Frontal cortex (tissue), 4 donors: Measurements from ENCODE around the gene CYP3A7. TPM values are rescaled to one million over a fixed set of nuclear protein-coding genes. Genes with fewer than 3 reads are reported as not detected.
"Not testable (repeated sequence)": the region's sequence is repeated elsewhere in the genome, so short reads cannot be mapped to it uniquely, and the experiment has no call there.

Source experiments
- DNase-seq, 2 donors: peaks; one replicate each; pipeline ENCODE4 v3.0.0; 2012; ENCODE audit warnings: low spot score in 2 of 2
- FAIRE-seq: peaks from 2 replicates; lab custom pipeline; 2012; peaks lifted over from hg19 to GRCh38; lab: Jason Lieb, UNC
- small RNA-seq: library from RNA; depleted of rRNA; stranded (forward); fragments of <200 nt; gene quantifications from one replicate; pipeline ENCODE3, GENCODE V24; 2014
- total RNA-seq: library from RNA; depleted of rRNA; stranded (reverse); fragments of >200 nt; gene quantifications from one replicate; pipeline ENCODE4 v1.2.3, GENCODE V29; 2014
- donor health status: control.
- donor health status: control.
- donor health status: control.

Gene CYP3A7
- total RNA-seq, 1 donor from 2014 or later = not detected

DNA sequence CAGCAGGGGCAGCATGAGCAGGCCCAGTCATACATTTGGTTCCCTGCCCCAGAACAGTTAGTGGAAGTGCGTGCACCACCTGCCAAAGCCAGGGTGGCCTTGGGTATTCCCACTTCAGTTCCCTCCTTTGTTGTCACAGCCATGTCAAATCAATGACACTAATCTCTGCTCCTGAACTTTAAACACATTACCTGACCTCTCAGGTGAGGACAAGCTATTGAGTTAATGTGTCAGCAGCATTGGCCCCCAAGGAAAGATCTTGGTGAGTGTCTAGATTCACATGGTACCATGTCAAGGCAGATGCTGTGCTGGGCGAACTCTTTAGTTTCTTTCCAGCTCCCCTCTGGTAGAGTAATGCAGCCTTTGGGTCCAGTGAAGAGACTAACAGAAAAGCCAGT, 57.3 kb downstream of the CYP3A7 start:
- FAIRE-seq (no peak), DNase-seq (no peak)

GRCh38 chr7:99677013-99677647, 57.9 kb downstream of the CYP3A7 start:
- no peak for DNase-seq

DNA sequence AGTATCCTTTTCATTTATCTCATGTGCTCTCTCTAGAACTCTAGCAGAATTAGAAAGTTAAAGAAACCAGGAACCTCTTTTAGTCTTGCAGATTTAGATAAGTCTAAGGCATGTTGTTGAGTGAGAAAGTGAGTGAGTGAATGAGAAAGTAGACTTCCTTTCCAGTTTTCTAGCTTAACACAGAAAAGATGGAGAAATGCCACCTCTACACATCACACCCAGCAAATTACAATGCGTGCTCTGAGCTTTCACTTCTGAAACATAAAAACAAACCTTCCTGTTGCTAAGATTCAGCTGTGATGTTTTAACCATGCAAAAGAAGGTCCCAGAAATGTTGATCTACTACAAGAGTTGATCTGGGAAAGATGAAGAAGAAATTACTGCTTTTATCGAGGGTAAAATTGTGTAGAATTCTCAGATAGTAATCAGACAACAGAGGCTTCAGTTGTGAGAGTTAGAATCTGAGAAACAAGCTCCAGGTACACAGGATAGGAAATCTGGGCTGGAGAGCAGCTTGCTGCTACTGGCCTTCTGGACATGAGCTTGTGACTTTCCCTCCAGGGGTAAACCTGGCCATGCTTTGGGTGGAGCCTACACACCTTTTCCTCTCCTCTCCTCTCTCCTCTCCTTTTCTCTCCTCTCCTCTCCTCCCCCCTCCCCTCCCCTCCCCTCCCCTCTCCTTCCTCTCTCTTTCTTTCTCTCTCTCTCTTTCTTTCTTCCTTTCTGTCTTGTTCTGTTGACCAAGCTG, 59.8 kb downstream of the CYP3A7 start:
- DNase-seq = no peak

More at GRCh38 chr7:99677013-99677647, 57.9 kb downstream of the CYP3A7 start:
- no peak for FAIRE-seq

DNA sequence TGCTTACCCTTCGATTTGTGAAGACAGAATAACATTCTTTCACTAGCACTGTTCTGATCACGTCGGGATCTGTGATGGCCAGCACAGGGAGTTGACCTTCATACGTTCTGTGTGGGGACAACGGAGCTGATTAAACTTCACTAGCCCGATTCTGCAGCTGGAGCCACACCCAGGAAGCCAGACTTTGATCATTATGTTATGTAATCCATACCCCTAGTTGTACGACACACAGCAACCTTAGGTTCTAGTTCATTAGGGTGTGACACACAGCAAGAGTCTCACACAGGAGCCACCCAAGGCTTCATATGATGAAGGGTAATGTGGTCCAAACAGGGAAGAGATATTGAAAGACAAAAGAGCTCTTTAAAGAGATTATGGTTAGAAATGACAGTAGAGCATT, 62.4 kb downstream of the CYP3A7 start:
- no peak for DNase-seq
- no peak for FAIRE-seq

More for the DNA sequence above, 59.8 kb downstream of the CYP3A7 start:
- FAIRE-seq = no peak

DNA sequence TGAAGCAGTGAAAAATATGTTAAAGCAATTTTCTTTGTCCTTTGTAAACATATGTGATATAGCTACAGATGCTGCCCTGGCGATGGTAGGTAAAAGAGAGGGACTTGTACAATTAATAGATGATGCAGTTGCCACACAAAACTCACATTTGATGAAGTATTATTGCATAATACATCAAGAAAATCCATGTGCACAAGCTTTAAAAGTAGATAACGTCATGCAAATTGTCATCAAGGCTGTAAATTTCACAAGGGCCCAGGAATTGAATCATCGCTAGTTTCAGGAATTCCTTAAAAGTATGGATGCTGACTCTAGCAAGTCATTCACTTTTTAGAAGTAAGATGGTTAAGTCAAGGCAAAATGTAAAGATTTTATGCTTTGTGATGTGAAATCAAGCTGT, 65.2 kb downstream of the CYP3A7 start:
- DNase-seq (no peak), FAIRE-seq (no peak)

DNA sequence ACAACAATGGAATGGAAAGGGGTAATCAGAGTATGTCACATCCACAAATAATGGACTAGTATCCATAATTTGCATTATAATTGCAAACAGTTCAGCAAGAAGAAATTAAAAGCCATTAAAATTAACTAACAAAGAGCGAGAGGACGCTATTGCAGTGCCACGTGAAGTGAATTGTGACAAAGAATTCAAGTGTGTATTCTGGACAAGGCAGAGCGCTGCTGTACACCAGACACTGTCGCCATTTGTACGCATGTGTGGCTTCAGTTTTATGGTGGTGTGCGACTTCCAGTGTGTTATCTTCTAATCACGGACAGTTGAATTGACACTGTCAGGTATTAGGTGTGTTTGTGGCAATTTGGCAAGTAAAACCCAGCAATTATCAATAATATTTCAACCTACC, 66.5 kb downstream of the CYP3A7 start:
- FAIRE-seq (no peak), DNase-seq (no peak)

DNA sequence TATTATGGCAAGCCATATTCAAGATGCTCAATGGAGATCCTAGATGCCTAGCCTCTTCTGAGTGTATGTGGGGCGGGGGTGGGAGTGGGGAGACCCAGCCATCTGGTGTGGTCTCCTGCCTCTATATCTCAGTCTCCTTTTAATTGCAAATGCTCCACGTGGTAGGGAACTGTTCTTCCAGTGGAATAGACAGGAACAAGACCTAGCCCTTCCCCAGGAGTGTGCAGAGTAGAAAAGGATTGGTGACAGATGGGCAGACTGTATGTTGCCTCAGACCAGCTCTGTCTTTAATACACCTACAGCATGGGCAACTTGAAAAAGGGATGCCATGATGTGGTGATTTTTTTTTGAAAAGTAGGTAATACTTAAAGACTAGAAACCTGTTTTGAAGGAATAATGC, 67.8 kb downstream of the CYP3A7 start:
- no peak for FAIRE-seq
- DNase-seq = no peak

GRCh38 chr7:99666013-99666395, 69.0 kb downstream of the CYP3A7 start:
- DNase-seq (no peak), FAIRE-seq (no peak)

DNA sequence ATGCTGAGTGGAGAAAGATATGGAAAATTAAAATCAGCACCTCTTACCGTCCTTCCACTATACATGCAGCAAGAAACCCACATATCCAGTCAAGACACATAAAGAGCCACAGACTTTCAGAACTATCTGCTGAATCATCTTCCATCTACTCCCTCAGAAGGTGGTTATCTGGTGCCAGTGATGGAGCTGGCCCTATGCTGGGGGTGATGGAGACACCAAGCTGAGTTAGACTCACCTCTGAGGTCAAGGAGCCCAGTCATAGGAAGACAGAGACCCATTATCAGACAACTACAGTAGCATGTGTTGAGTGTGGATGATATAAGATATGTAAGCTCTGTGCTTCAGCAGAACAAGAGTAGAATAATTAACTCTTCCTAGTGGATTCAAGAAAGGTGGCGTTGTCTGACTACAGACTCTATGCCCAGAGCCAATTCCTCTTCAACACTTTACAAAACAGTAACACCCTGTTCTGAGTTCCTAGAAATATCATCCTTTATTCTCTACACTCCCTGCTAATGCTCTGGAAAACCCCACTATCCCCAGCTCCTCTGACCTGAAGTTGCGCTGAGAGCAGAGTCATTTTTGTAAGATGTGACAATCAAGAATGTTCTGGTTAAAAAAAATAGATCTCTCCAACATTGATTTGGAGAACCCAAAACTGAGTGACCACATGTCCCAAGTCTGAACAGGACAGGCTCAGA, 69.5 kb downstream of the CYP3A7 start:
- FAIRE-seq (no peak), DNase-seq (no peak)

GRCh38 chr7:99657879-99658278, 77.1 kb downstream of the CYP3A7 start:
- DNase-seq, FAIRE-seq: not testable (repeated sequence)

Small RNA genes lying within 50 kb of the gene (small RNA-seq; reads per million reads assigned to genes)
- gene CYP3A51P = not detected
- gene CYP3A7-CYP3A51P = not detected

Other genes starting within 250 kb of the CYP3A7 start
- 43.2 TPM for gene ZNF394, start 234.9 kb downstream of the CYP3A7 start, total RNA-seq
- 20.4 TPM for gene ZKSCAN5, start 230.5 kb downstream of the CYP3A7 start, total RNA-seq
- 19.6 TPM for gene FAM200A, start 183.1 kb downstream of the CYP3A7 start, total RNA-seq
- gene ZNF655, start 176.6 kb downstream of the CYP3A7 start, total RNA-seq = 59.9 TPM
- gene TMEM225B, start 136.9 kb downstream of the CYP3A7 start, total RNA-seq = not detected
- gene ZSCAN25, start 118.2 kb downstream of the CYP3A7 start, total RNA-seq = 12.2 TPM
- 1.6 TPM for gene CYP3A5, start 55.2 kb downstream of the CYP3A7 start, total RNA-seq
- not detected for gene CYP3A4, start 49.0 kb upstream of the CYP3A7 start, total RNA-seq
- gene CYP3A43, start 92.8 kb upstream of the CYP3A7 start, total RNA-seq = not detected
- gene OR2AE1, start 141.8 kb upstream of the CYP3A7 start, total RNA-seq = not detected
- 10.6 TPM for gene TRIM4, start 184.3 kb upstream of the CYP3A7 start, total RNA-seq
- gene GJC3, start 194.4 kb upstream of the CYP3A7 start, total RNA-seq = 0.41 TPM
- gene AZGP1, start 240.8 kb upstream of the CYP3A7 start, total RNA-seq = not detected